Measurements from ENCODE around the gene CALN1. TPM values are rescaled to one million over a fixed set of nuclear protein-coding genes. Genes with fewer than 3 reads are reported as not detected.

CALN1 gene
- total RNA-seq, 6 experiments from 2014 or later: 0.06 to 0.98 (median 0.34) TPM

- intact Hi-C loops (cut with DNase I): no loop called here
- H3K4me3 ChIP-seq: no peak overlapping the region
- DNase-seq: no peak
- ATAC-seq: no peak
- no peaks in the 10 kb centered on the region for H3K4me1 ChIP-seq
- no peak overlapping the region for H3K27ac ChIP-seq
- WGBS (ENCODE audit: insufficient coverage, low coverage, low lambda C conversion rate, missing lambda C conversion rate): 78% methylated on average over 8 of the region's 11 CpGs
- H3K27me3 ChIP-seq: no peaks in the 10 kb centered on the region
- H3K9me3 ChIP-seq: no peaks in the 10 kb centered on the region
- H3K36me3 ChIP-seq: no peaks in the 10 kb centered on the region
- TF ChIP-seq CTCF (IDR thresholded peaks at IDR 0.05) (no peak), POLR2A (IDR thresholded peaks at IDR 0.05) (no peak)
Measured at GRCh38 chr7:71770269-71770907, 641.8 kb downstream of the CALN1 start.

DNA sequence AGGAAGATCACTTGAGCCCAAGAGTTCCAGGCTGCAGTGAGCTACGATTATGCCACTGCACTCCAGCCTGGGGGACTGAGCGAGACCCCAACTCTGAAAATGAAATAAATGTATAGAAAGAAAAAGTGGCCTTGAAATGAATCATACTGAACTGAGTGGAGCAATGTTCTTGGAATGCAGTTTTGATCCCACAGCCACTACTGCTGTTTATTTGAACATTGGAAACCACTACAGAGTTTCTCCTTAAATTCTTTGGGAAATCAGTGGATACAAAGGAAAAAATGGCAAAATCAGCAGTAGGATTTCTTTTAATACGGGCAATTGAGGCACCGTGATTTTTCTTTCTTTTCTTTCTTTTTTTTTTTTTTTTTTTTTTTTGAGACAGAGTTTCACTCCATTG is 642.8 kb downstream of the CALN1 start:
- no peaks in the 10 kb centered on the region for H3K4me1 ChIP-seq
- DNase-seq: no peak
- TF ChIP-seq CTCF (IDR thresholded peaks at IDR 0.05) (no peak), POLR2A (IDR thresholded peaks at IDR 0.05) (no peak)
- 70% methylated on average over 4 of the region's 4 CpGs for WGBS (ENCODE audit: insufficient coverage, low coverage, low lambda C conversion rate, missing lambda C conversion rate)
- no peak overlapping the region for H3K27ac ChIP-seq
- H3K9me3 ChIP-seq: no peaks in the 10 kb centered on the region
- H3K27me3 ChIP-seq: no peaks in the 10 kb centered on the region
- H3K36me3 ChIP-seq: no peaks in the 10 kb centered on the region
- intact Hi-C loops (cut with DNase I): no loop called here
- no peak overlapping the region for H3K4me3 ChIP-seq
- no peak for ATAC-seq

- H3K4me1 ChIP-seq: no peaks in the 10 kb centered on the region
- no peaks in the 10 kb centered on the region for H3K27me3 ChIP-seq
- no peak overlapping the region for H3K4me3 ChIP-seq
- no peaks in the 10 kb centered on the region for H3K36me3 ChIP-seq
- no peak overlapping the region for H3K27ac ChIP-seq
- intact Hi-C loops (cut with DNase I): no loop called here
- DNase-seq: no peak
- ATAC-seq: no peak
- TF ChIP-seq POLR2A (IDR thresholded peaks at IDR 0.05) (no peak), CTCF (IDR thresholded peaks at IDR 0.05) (no peak)
- no peaks in the 10 kb centered on the region for H3K9me3 ChIP-seq
- 18% methylated on average over 2 of the region's 2 CpGs for WGBS (ENCODE audit: insufficient coverage, low coverage, low lambda C conversion rate, missing lambda C conversion rate)
Measured at GRCh38 chr7:71768450-71768849, 643.7 kb downstream of the CALN1 start.

GRCh38 chr7:71766016-71766415 is 646.1 kb downstream of the CALN1 start:
- H3K4me3 ChIP-seq: no peak overlapping the region
- no peak overlapping the region for H3K27ac ChIP-seq
- DNase-seq (no peak), ATAC-seq (no peak)
- no peaks in the 10 kb centered on the region for H3K27me3 ChIP-seq
- no peak for TF ChIP-seq POLR2A (IDR thresholded peaks at IDR 0.05)
- no peak for TF ChIP-seq CTCF (IDR thresholded peaks at IDR 0.05)
- no peaks in the 10 kb centered on the region for H3K9me3 ChIP-seq
- no peaks in the 10 kb centered on the region for H3K36me3 ChIP-seq
- intact Hi-C loops (cut with DNase I): no loop called here
- H3K4me1 ChIP-seq: no peaks in the 10 kb centered on the region

DNA sequence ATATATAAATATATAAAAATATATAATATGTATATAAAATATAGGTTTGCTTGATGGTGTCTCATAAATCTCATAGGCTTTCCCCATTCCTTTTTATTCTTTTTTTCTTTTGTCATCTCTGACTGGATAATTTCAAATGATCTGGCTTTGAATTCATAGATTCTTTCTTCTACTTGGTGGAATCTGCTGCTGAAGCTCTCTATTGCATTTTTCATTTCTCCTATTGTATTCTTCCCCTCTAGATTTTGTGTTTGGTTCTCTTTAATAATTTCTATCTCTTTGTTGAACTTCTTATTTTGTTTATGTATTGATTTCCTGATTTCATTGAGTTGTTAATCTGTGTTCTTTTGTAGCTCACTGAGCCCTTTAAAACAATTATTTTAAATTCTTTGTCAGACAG is 650.8 kb downstream of the CALN1 start:
- no peak overlapping the region for H3K4me3 ChIP-seq
- ATAC-seq: no peak
- DNase-seq: no peak
- no peaks in the 10 kb centered on the region for H3K27me3 ChIP-seq
- no peaks in the 10 kb centered on the region for H3K9me3 ChIP-seq
- H3K4me1 ChIP-seq: no peaks in the 10 kb centered on the region
- intact Hi-C loops (cut with DNase I): no loop called here
- H3K36me3 ChIP-seq: no peaks in the 10 kb centered on the region
- TF ChIP-seq POLR2A (IDR thresholded peaks at IDR 0.05): no peak
- no peak for TF ChIP-seq CTCF (IDR thresholded peaks at IDR 0.05)
- H3K27ac ChIP-seq: no peak overlapping the region
